HL-60 (cell line): ENCODE data around the gene OR51G2.

Experiments
- CTCF ChIP-seq: IDR thresholded peaks from one replicate; pipeline ENCODE4 v1.5.1; 2011; ENCODE audit warnings: low read length, control low read depth, inconsistent platforms; ENCODE audit not compliant: insufficient read depth
- POLR2AphosphoS5 ChIP-seq: IDR thresholded peaks from 2 replicates; pipeline ENCODE4 v1.6.1; 2012; ENCODE audit warnings: low read depth
- REST ChIP-seq: IDR thresholded peaks from 2 replicates; pipeline ENCODE4 v1.6.1; 2012; ENCODE audit warnings: low read depth; ENCODE audit not compliant: insufficient replicate concordance

GRCh38 chr11:4926608-4927007, 7.5 kb upstream of the OR51G2 start:
- TF ChIP-seq CTCF (no peak), REST (no peak), POLR2AphosphoS5 (no peak)
